Testis (tissue), 3 donors: ENCODE results near the gene CENPP. TPM values are rescaled to one million over a fixed set of nuclear protein-coding genes. Genes with fewer than 3 reads are reported as not detected.

Experiments
- DNase-seq: peaks from one replicate; pipeline ENCODE4 v3.0.0-alpha.2; 2019
- H3K27ac ChIP-seq, 2 donors: fragments of 200-600 bp; sonication (generic); one replicate each; pipeline ENCODE4 v1.5.1; 2019
- H3K27me3 ChIP-seq: fragments of 200-600 bp; sonication (generic); one replicate; pipeline ENCODE4 v1.5.1; 2019
- H3K36me3 ChIP-seq: fragments of 200-600 bp; sonication (generic); one replicate; pipeline ENCODE4 v1.5.1; 2017; ENCODE audit warnings: low read depth; ENCODE audit errors: missing control alignments
- H3K4me1 ChIP-seq: fragments of 200-600 bp; sonication (generic); one replicate; pipeline ENCODE4 v1.5.1; 2019
- H3K4me3 ChIP-seq, 2 donors: fragments of 200-600 bp; sonication (generic); one replicate each; pipeline ENCODE4 v1.5.1; 2017 to 2019
- H3K9me3 ChIP-seq: fragments of 200-600 bp; sonication (generic); one replicate; pipeline ENCODE4 v1.5.1; 2017
- POLR2A ChIP-seq: fragments of 450-650 bp; IDR thresholded peaks from one replicate; pipeline ENCODE4 v1.6.1; 2017; ENCODE audit warnings: antibody characterized with exemption, mild to moderate bottlenecking, moderate library complexity
- WGBS, 2 donors: methylation state at CpG; one replicate each; pipeline ENCODE4 v1.1.5; 2018; 5-methylcytosine and 5-hydroxymethylcytosine counted together
- intact Hi-C: fragments of 100-400 bp; cut with DNase I; formaldehyde crosslinking; loops from one replicate; pipeline ENCODE4 v1.15.1; 2023; ENCODE audit warnings: low total_unique reads
- polyA plus RNA-seq: library from polyadenylated mRNA; stranded (reverse); fragments of 350-450 nt; fragmentation: Illumina TruSeq; extraction: RNeasy Lipid Tissue Mini Kit (QIAGEN cat#74804); gene quantifications from one replicate; pipeline ENCODE4 v1.2.3, GENCODE V29; 2014; ENCODE audit warnings: low read depth, low replicate concordance; ENCODE audit not compliant: insufficient read depth
- total RNA-seq, 2 donors: library from RNA; depleted of rRNA; stranded (reverse); fragments of >200 nt; gene quantifications; one replicate each; pipeline ENCODE4 v1.2.3, GENCODE V29; 2016
- TF ChIP-seq, protein P1 (sequence below), 3 experiments: fragments of 450-650 bp in 2 of 3; fragments of 200-600 bp in 1 of 3; sonication (generic) in 1 of 3; IDR thresholded peaks; one replicate each; pipeline ENCODE4 v1.5.1; 2016 to 2019; ENCODE audit warnings: antibody characterized with exemption in 3 of 3, mild to moderate bottlenecking in 2 of 3, moderate library complexity in 1 of 3

CENPP gene
- total and polyA plus RNA-seq, 3 donors from 2014 or later, result 8.1 to 12.1 (median 9.6) TPM

DNA sequence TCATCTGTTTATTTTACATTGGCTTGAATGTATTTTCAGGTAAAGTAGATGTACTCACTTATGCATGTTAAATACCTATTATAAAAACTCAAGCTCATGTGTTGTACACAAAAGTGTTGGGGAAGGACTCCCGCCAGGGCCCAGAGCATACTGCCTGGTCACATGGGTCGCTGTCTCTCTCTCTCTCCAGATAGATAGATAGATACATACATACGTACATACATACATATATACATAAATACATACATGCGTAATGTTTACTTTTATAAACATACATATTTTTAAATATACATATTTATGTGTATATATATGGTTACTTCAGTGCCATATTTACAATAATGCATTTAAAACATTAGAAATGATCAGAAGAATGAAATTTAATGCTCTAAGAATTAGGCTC lies 131.8 kb downstream of the CENPP start:
- no peaks in the 10 kb centered on the region for H3K27me3 ChIP-seq
- no peaks in the 10 kb centered on the region for H3K4me1 ChIP-seq
- H3K9me3 ChIP-seq, result no peaks in the 10 kb centered on the region
- intact Hi-C loops, result no loop called here
- 94 to 97% methylated on average over 4 of the region's 4 CpGs for WGBS, 2 donors
- no peak overlapping the region for H3K27ac ChIP-seq
- TF ChIP-seq, protein P1, sequence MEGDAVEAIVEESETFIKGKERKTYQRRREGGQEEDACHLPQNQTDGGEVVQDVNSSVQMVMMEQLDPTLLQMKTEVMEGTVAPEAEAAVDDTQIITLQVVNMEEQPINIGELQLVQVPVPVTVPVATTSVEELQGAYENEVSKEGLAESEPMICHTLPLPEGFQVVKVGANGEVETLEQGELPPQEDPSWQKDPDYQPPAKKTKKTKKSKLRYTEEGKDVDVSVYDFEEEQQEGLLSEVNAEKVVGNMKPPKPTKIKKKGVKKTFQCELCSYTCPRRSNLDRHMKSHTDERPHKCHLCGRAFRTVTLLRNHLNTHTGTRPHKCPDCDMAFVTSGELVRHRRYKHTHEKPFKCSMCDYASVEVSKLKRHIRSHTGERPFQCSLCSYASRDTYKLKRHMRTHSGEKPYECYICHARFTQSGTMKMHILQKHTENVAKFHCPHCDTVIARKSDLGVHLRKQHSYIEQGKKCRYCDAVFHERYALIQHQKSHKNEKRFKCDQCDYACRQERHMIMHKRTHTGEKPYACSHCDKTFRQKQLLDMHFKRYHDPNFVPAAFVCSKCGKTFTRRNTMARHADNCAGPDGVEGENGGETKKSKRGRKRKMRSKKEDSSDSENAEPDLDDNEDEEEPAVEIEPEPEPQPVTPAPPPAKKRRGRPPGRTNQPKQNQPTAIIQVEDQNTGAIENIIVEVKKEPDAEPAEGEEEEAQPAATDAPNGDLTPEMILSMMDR (IDR thresholded peaks at IDR 0.05), result no peak
- TF ChIP-seq POLR2A, result no peak
- H3K36me3 ChIP-seq, result no peaks in the 10 kb centered on the region
- DNase-seq, result no peak
- H3K4me3 ChIP-seq, result no peak overlapping the region

DNA sequence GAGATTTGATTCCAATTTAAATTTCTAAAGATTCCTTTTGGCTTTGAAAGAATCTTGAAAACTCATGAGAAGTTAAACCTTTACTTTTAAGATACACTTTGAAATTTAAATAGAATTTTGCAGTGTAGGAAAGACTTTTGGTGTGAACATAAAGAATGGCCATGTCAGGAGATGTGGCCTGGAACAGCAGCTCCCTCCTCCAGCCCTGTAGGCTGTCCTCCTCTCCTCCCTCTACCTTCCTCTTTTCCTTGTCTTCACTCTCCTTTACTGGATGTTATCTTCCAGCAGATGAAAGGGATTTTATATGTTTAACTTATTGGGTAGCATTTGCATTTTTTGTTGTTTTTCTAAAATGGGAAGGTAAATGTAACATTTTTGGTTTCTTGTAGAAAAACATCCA lies 137.6 kb downstream of the CENPP start:
- H3K4me3 ChIP-seq, result no peak overlapping the region
- DNase-seq, result no peak
- no peak for TF ChIP-seq POLR2A
- TF ChIP-seq, protein P1 (IDR thresholded peaks at IDR 0.05), result no peak
- H3K4me1 ChIP-seq, result no peaks in the 10 kb centered on the region
- no peaks in the 10 kb centered on the region for H3K36me3 ChIP-seq
- no peaks in the 10 kb centered on the region for H3K27me3 ChIP-seq
- H3K9me3 ChIP-seq, result no peaks in the 10 kb centered on the region
- H3K27ac ChIP-seq, result no peak overlapping the region
- intact Hi-C loops, result no loop called here

DNA sequence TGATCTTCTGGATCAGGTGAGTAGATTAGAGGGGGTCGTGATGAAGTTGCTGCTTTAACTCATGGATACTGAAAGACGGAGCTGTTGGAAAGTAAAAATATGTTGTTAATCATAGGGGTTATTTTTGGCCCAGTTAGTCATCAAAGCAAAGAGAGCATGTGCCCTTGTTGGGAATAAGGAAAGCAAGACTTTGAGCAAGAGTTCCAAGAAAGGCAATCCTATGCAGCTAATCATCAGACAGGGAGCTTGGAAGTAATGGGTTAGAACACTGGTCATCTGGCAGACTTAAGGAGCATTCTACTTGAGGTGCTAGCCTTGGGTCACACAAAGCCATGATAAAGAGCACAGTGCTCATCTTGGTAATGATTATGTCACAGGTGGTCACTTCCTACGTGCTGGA lies 138.2 kb downstream of the CENPP start:
- intact Hi-C loops, result no loop called here
- no peaks in the 10 kb centered on the region for H3K4me1 ChIP-seq
- H3K4me3 ChIP-seq, result no peak overlapping the region
- no peaks in the 10 kb centered on the region for H3K9me3 ChIP-seq
- H3K36me3 ChIP-seq, result no peaks in the 10 kb centered on the region
- TF ChIP-seq, protein P1 (IDR thresholded peaks at IDR 0.05), result no peak
- TF ChIP-seq POLR2A, result no peak
- H3K27me3 ChIP-seq, result no peaks in the 10 kb centered on the region
- H3K27ac ChIP-seq, result no peak overlapping the region
- WGBS, 2 donors, result 74 to 89% methylated on average over 3 of the region's 3 CpGs
- DNase-seq, result no peak

DNA sequence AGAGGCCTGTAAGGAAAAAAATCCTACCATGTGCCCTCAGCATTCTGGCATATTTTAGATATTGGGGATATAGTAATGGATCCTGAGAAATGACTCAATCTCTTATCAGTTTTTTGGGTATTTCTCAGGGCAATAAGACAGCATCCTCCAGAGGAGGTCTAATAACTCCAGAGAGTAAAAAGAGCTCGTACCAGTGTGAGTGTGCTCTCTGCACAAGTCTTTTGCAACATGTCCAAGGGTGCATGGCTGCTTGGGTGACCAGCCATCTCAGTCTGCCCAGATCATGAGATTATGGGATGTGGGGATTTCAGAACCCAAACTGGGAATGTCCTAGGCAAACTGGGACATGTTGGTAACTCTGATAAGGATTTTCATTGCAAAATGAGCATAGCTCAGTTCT lies 141.3 kb downstream of the CENPP start:
- Histone ChIP-seq H3K4me1 (no peaks in the 10 kb centered on the region), H3K9me3 (no peaks in the 10 kb centered on the region), H3K27me3 (no peaks in the 10 kb centered on the region), H3K4me3 (no peak overlapping the region), H3K27ac (no peak overlapping the region), H3K36me3 (no peaks in the 10 kb centered on the region)
- intact Hi-C loops, result no loop called here
- no peak for TF ChIP-seq POLR2A
- TF ChIP-seq, protein P1 (IDR thresholded peaks at IDR 0.05), result no peak
- 88 to 93% methylated on average over 1 of the region's 1 CpG for WGBS, 2 donors
- no peak for DNase-seq

DNA sequence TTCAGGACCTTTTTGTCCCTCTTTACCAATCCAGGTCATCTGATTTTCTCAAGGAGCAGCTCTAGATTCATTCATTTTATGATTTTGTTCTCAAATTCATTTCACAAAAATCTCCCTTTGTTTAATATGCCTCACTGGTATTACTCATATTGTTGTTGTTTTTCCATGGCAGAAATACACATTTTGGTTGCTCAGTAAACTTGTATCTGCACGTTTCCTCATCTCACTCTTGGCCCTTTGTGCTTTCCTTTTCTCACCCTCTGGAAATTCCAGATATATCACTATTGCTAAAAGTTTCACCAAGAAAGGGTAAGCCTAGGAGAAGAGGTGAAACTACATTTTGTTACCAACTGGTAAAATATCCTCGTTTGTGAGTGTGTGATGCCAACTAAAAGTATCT lies 141.8 kb downstream of the CENPP start:
- Histone ChIP-seq H3K4me3 (no peak overlapping the region), H3K36me3 (no peaks in the 10 kb centered on the region), H3K27me3 (no peaks in the 10 kb centered on the region), H3K9me3 (no peaks in the 10 kb centered on the region), H3K27ac (no peak overlapping the region), H3K4me1 (no peaks in the 10 kb centered on the region)
- 76 to 93% methylated on average over 2 of the region's 2 CpGs for WGBS, 2 donors
- TF ChIP-seq, protein P1 (IDR thresholded peaks at IDR 0.05), result no peak
- TF ChIP-seq POLR2A, result no peak
- no peak for DNase-seq
- intact Hi-C loops, result no loop called here
